ENCODE measurements around the gene MICALL1. TPM values are rescaled to one million over a fixed set of nuclear protein-coding genes. Genes with fewer than 3 reads are reported as not detected.

MICALL1 gene
- total and polyA plus RNA-seq, 5 experiments from 2014 or later, result 1.3 to 28.5 (median 4.7) TPM

DNA sequence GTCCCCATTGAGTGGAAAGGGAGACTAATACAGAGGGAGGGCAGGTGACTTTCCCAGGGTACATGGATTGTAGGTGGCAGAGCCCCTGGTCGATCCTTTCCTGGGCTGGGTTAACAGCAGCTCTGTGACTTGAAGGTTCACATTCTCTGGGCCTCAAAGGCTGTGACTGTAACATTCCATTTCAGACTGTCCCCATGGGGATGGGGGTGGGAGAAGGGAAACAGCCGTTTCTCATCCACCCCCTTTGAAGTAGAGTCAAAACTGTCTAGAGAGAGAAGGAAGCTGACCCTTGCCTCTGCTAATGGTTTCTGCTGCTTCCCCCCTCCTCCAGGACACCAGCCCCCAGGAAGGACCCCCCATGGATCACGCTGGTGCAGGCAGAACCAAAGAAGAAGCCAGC, 19.2 kb downstream of the MICALL1 start:
- H3K4me1 Mint-ChIP-seq, result peaks cover 0 to 2% (median under 1%) of the 10 kb centered on the region in 4 donors
- ATAC-seq (no peak), DNase-seq (no peak)
- no peaks in the 10 kb centered on the region for H3K9me3 Mint-ChIP-seq
- H3K27ac Mint-ChIP-seq, result no peak overlapping the region
- H3K36me3 Mint-ChIP-seq, result peaks cover 0 to 40% (median 4%) of the 10 kb centered on the region in 3 donors
- no peak overlapping the region for H3K4me3 Mint-ChIP-seq
- H3K27me3 Mint-ChIP-seq, result no peaks in the 10 kb centered on the region
- POLR2A ChIA-PET, result no interaction called here

GRCh38 chr22:37925767-37926166, 19.7 kb downstream of the MICALL1 start:
- no peaks in the 10 kb centered on the region for H3K27me3 Mint-ChIP-seq

GRCh38 chr22:37926358-37926757, 20.3 kb downstream of the MICALL1 start:
- no peak overlapping the region for H3K4me3 Mint-ChIP-seq
- ATAC-seq (no peak), DNase-seq (no peak)
- no peaks in the 10 kb centered on the region for H3K9me3 Mint-ChIP-seq
- peaks cover 0 to 2% (median 0%) of the 10 kb centered on the region in 4 donors for H3K4me1 Mint-ChIP-seq
- POLR2A ChIA-PET, result interaction anchor here (0.6 kb wide), 1 partner anchor 1043 kb away, joined by 5 read pairs; no protein-coding TSS in a partner anchor
- peaks cover 0 to 30% (median 4%) of the 10 kb centered on the region in 3 donors for H3K36me3 Mint-ChIP-seq
- H3K27ac Mint-ChIP-seq, result no peak overlapping the region
- no peaks in the 10 kb centered on the region for H3K27me3 Mint-ChIP-seq

More at GRCh38 chr22:37925767-37926166, 19.7 kb downstream of the MICALL1 start:
- H3K36me3 Mint-ChIP-seq, result peaks cover 0 to 35% (median 4%) of the 10 kb centered on the region in 3 donors
- no peak overlapping the region for H3K27ac Mint-ChIP-seq
- DNase-seq, result no peak
- no peak overlapping the region for H3K4me3 Mint-ChIP-seq
- ATAC-seq, result no peak
- H3K4me1 Mint-ChIP-seq, result peaks cover 0 to 2% (median 0%) of the 10 kb centered on the region in 4 donors
- no peaks in the 10 kb centered on the region for H3K9me3 Mint-ChIP-seq
- POLR2A ChIA-PET, result no interaction called here

GRCh38 chr22:37926771-37927636, 20.9 kb downstream of the MICALL1 start:
- Mint-ChIP-seq H3K9me3 (no peaks in the 10 kb centered on the region), H3K36me3 (peaks cover 0 to 29% (median 4%) of the 10 kb centered on the region in 3 donors), H3K27ac (peak overlapping the region in 1 of 10 donors; percentile 34), H3K27me3 (no peaks in the 10 kb centered on the region), H3K4me1 (peaks cover 0 to 2% (median 0%) of the 10 kb centered on the region in 4 donors), H3K4me3 (no peak overlapping the region)
- DNase-seq (no peak), ATAC-seq (no peak)
- POLR2A ChIA-PET, result interaction anchor here (0.6 kb wide), 1 partner anchor 1043 kb away, joined by 5 read pairs; no protein-coding TSS in a partner anchor

DNA sequence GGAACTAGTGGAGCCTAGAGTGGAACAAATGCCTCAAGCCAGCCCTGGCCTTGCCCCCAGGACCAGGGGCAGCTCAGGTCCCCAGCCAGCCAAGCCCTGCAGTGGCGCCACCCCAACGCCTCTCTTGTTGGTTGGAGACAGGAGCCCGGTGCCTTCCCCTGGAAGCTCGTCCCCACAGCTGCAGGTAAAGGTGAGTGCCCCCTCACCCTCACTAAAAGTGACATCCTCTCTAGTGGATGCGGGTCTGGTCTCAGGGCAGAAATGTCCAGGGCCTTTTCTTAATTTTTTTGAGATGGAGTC, 21.5 kb downstream of the MICALL1 start:
- peaks cover 0 to 33% (median 4%) of the 10 kb centered on the region in 3 donors for H3K36me3 Mint-ChIP-seq
- H3K4me3 Mint-ChIP-seq, result no peak overlapping the region
- H3K27ac Mint-ChIP-seq, result no peak overlapping the region
- no peaks in the 10 kb centered on the region for H3K27me3 Mint-ChIP-seq
- peaks cover 0 to 2% (median 0%) of the 10 kb centered on the region in 4 donors for H3K4me1 Mint-ChIP-seq
- DNase-seq (no peak), ATAC-seq (no peak)
- POLR2A ChIA-PET, result no interaction called here
- no peaks in the 10 kb centered on the region for H3K9me3 Mint-ChIP-seq

DNA sequence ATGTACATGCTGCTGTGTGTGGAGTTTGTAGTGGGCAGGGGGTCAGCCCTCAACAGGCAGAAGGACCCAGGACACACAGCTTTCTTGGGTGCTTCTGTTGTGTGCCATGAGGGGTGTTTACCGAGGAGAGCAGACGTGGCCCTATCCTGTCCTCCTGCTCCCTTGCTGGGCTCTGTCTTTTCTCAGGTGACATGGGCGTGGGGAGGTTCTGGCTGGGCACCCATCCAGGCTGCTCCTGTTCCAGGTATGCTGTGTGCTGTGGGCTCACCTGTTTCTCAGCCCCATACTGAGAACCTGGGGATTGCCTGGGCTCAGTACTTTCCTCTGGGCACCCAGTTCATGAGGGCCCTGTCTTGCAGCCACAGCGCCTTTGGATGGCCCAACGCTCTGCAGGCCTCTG, 23.3 kb downstream of the MICALL1 start:
- peaks cover 0 to 30% (median 4%) of the 10 kb centered on the region in 3 donors for H3K36me3 Mint-ChIP-seq
- no peak for DNase-seq
- no peak overlapping the region for H3K4me3 Mint-ChIP-seq
- POLR2A ChIA-PET, result no interaction called here
- peak overlapping the region in 4 of 10 donors; percentile 19 to 73 (median 40) for H3K27ac Mint-ChIP-seq
- H3K4me1 Mint-ChIP-seq, result peaks cover 3 to 15% (median 12%) of the 10 kb centered on the region in 4 donors
- H3K27me3 Mint-ChIP-seq, result no peaks in the 10 kb centered on the region
- no peaks in the 10 kb centered on the region for H3K9me3 Mint-ChIP-seq
- ATAC-seq, result no peak

- DNase-seq, result no peak
- peaks cover 0 to 27% (median 4%) of the 10 kb centered on the region in 3 donors for H3K36me3 Mint-ChIP-seq
- H3K9me3 Mint-ChIP-seq, result no peaks in the 10 kb centered on the region
- peak overlapping the region in 4 of 10 donors; percentile 16 to 52 (median 37) for H3K27ac Mint-ChIP-seq
- no peak overlapping the region for H3K4me3 Mint-ChIP-seq
- peaks cover 3 to 15% (median 12%) of the 10 kb centered on the region in 4 donors for H3K4me1 Mint-ChIP-seq
- ATAC-seq, result no peak
- H3K27me3 Mint-ChIP-seq, result no peaks in the 10 kb centered on the region
- POLR2A ChIA-PET, result interaction anchor here (1.5 kb wide), 1 partner anchor 33 kb away, joined by 3 read pairs; no protein-coding TSS in a partner anchor
Measured at GRCh38 chr22:37930270-37930951, 24.3 kb downstream of the MICALL1 start.

DNA sequence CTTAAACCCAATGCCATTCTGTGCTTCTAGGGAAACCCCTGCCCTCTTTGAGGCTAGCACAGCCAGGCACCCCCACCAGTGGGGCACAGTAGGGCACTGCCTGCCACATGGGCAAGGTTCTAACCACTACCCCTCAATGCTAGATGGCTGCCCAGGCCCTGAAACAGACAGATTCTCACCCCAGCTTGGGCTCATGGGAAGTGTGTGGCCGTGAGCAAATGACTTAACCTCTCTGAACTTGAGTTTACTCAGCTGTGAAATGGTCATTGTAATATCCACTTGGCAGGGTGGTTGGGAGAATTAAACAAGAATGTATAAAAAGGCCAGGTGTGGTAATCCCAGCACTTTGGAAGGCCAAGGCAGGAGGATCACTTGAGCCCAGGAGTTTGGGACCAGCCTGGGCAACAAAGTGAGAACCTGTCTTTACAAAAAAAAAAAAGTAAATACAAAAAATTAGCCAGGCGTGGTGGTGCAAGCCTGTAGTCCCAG, 24.9 kb downstream of the MICALL1 start:
- Mint-ChIP-seq H3K27me3 (no peaks in the 10 kb centered on the region), H3K9me3 (no peaks in the 10 kb centered on the region), H3K36me3 (peaks cover 0 to 27% (median 4%) of the 10 kb centered on the region in 3 donors), H3K4me1 (peaks cover 3 to 15% (median 12%) of the 10 kb centered on the region in 4 donors), H3K27ac (peak overlapping the region in 7 of 10 donors; percentile 10 to 52 (median 27)), H3K4me3 (no peak overlapping the region)
- ATAC-seq, result no peak
- DNase-seq, result no peak
- POLR2A ChIA-PET, result interaction anchor here (1.5 kb wide), 1 partner anchor 33 kb away, joined by 3 read pairs; no protein-coding TSS in a partner anchor

- Mint-ChIP-seq H3K36me3 (peaks cover 0 to 27% (median 4%) of the 10 kb centered on the region in 3 donors), H3K27me3 (no peaks in the 10 kb centered on the region), H3K4me1 (peaks cover 3 to 15% (median 12%) of the 10 kb centered on the region in 4 donors), H3K9me3 (no peaks in the 10 kb centered on the region), H3K27ac (peak overlapping the region in 1 of 10 donors; percentile 52), H3K4me3 (no peak overlapping the region)
- POLR2A ChIA-PET, result interaction anchor here (0.6 to 1.2 kb wide), 2 partner anchors 26 to 35 kb away, joined by 3 to 5 read pairs; partner anchors contain the start of gene MICALL1
- DNase-seq, result no peak
- ATAC-seq, result no peak
Measured at GRCh38 chr22:37931893-37932389, 25.8 kb downstream of the MICALL1 start.

DNA sequence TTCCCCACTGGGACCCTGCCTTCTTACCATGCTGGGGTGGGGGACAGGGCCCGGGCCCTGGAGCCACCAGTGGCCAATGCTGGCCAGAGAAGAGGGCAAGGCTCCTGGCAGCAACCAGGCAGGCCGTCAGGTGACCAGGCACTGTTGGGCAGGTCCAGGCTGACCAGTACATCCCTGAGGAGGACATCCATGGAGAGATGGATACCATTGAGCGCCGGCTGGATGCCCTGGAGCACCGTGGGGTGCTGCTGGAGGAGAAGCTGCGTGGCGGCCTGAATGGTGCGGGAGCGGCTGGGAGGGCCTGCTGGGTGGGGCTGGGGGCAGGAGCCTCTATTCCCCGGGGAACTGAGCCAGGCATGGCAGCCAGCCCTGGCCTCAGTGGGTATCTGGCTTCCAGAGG, 26.3 kb downstream of the MICALL1 start:
- DNase-seq (no peak), ATAC-seq (no peak)
- POLR2A ChIA-PET, result interaction anchor here (0.5 to 1.2 kb wide), 3 partner anchors 21 to 1581 kb away, joined by 4 to 5 read pairs (median 5); partner anchors contain the start of genes C22orf23 and POLR2F
- H3K36me3 Mint-ChIP-seq, result peaks cover 0 to 27% (median 4%) of the 10 kb centered on the region in 3 donors
- no peaks in the 10 kb centered on the region for H3K27me3 Mint-ChIP-seq
- H3K4me1 Mint-ChIP-seq, result peaks cover 3 to 15% (median 12%) of the 10 kb centered on the region in 4 donors
- H3K27ac Mint-ChIP-seq, result peak overlapping the region in 1 of 10 donors; percentile 9
- no peaks in the 10 kb centered on the region for H3K9me3 Mint-ChIP-seq
- no peak overlapping the region for H3K4me3 Mint-ChIP-seq

- no peak for DNase-seq
- Mint-ChIP-seq H3K36me3 (peaks cover 0 to 28% (median 9%) of the 10 kb centered on the region in 3 donors), H3K4me1 (peaks cover 3 to 15% (median 12%) of the 10 kb centered on the region in 4 donors), H3K4me3 (no peak overlapping the region), H3K9me3 (no peaks in the 10 kb centered on the region), H3K27me3 (no peaks in the 10 kb centered on the region), H3K27ac (peak overlapping the region in 2 of 10 donors; percentile 9 to 56)
- ATAC-seq, result no peak
- POLR2A ChIA-PET, result interaction anchor here (0.5 to 1.5 kb wide), 4 partner anchors 21 to 1580 kb away, joined by 3 to 5 read pairs (median 4); partner anchors contain the start of genes C22orf23, MICALL1 and POLR2F
Measured at GRCh38 chr22:37932821-37933578, 26.9 kb downstream of the MICALL1 start.
